Measurements from ENCODE around the gene ACKR4.

DNA sequence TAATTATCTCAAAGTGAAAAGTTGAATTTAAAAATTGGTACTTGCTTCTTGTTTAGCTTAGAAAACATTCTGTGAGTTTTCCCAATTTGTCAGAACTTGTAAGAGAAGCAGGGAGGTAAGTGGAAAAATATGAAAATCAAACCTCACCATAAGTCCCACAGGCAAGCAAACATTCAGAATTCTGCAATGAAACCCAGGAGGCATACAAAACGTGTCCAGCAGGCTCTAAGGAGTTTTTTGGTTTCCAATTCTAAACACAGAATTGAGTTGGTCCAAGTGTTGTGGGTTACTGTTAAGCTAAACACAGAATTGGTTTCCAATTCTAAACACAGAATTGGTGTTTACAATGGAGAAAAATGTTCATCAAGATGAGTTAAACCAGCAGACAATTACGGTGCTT lies 27.1 kb upstream of the ACKR4 start:
- TF ChIP-seq, protein P1, sequence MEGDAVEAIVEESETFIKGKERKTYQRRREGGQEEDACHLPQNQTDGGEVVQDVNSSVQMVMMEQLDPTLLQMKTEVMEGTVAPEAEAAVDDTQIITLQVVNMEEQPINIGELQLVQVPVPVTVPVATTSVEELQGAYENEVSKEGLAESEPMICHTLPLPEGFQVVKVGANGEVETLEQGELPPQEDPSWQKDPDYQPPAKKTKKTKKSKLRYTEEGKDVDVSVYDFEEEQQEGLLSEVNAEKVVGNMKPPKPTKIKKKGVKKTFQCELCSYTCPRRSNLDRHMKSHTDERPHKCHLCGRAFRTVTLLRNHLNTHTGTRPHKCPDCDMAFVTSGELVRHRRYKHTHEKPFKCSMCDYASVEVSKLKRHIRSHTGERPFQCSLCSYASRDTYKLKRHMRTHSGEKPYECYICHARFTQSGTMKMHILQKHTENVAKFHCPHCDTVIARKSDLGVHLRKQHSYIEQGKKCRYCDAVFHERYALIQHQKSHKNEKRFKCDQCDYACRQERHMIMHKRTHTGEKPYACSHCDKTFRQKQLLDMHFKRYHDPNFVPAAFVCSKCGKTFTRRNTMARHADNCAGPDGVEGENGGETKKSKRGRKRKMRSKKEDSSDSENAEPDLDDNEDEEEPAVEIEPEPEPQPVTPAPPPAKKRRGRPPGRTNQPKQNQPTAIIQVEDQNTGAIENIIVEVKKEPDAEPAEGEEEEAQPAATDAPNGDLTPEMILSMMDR (IDR thresholded peaks at IDR 0.05) = no peak
- no peak for TF ChIP-seq POLR2A (IDR thresholded peaks at IDR 0.05)
